Right lobe of liver (tissue), 4 donors: ENCODE measurements around the gene ADARB1.

Source experiments
- CTCF ChIP-seq, 4 donors: fragments of 200-600 bp in 3 of 4; fragments of 450-650 bp in 1 of 4; IDR thresholded peaks; one replicate each; pipeline versions ENCODE4 v1.5.1 to v1.8.0; 2016 to 2022; ENCODE audit warnings: antibody characterized with exemption in 4 of 4, mild to moderate bottlenecking in 2 of 4
- POLR2A ChIP-seq: fragments of 450-650 bp; IDR thresholded peaks from one replicate; pipeline ENCODE4 v1.6.1; 2017; ENCODE audit warnings: antibody characterized with exemption, mild to moderate bottlenecking
- donor health status: DM: no; HTN: no; CAD: no.
- donor health status: DM: no; HTN: no; CAD: no.
- donor health status: DM: no; HTN: yes; CAD: no.

DNA sequence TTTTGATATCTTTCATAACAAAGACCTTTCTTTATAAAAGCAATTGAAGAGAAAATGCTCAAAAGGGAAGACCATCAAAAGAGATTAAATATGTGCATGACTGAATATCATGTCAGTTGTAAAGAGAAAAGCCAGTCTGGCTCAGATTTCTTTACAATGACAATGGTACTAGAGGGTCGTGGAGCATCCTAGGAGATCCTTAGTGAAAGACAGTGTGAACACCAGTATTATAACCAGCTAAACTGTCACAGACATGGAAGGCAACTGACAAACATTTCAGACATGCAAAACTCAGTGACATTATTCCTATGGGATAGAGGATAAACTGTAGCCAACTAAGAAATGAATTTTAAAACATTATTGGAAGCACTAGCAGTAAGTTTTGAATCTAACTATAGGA is 27.1 kb upstream of the ADARB1 start:
- TF ChIP-seq CTCF (IDR thresholded peaks at IDR 0.05) (no peak), POLR2A (no peak)
